Nephron progenitor cell (in vitro differentiated cells): ENCODE results near the gene CA10.

ENCODE experiments used
- DNase-seq: peaks from one replicate; pipeline ENCODE4 v3.0.0; 2021
- H3K27ac Mint-ChIP-seq: 2 replicates; pipeline ENCODE4 v1.8.0; 2021; ENCODE audit warnings: mild to moderate bottlenecking, moderate library complexity, mixed read lengths
- H3K27me3 Mint-ChIP-seq: 2 replicates; pipeline ENCODE4 v1.8.0; 2021; ENCODE audit warnings: mild to moderate bottlenecking, low read depth, mixed read lengths; ENCODE audit not compliant: poor library complexity
- H3K36me3 Mint-ChIP-seq: 2 replicates; pipeline ENCODE4 v1.8.0; 2021; ENCODE audit warnings: low read depth, mixed read lengths
- H3K4me1 Mint-ChIP-seq: 2 replicates; pipeline ENCODE4 v1.8.0; 2021; ENCODE audit warnings: mixed read lengths
- H3K4me3 Mint-ChIP-seq: 2 replicates; pipeline ENCODE4 v1.8.0; 2021; ENCODE audit warnings: mild to moderate bottlenecking, moderate library complexity, mixed read lengths
- H3K9me3 Mint-ChIP-seq: 2 replicates; pipeline ENCODE4 v1.8.0; 2021; ENCODE audit warnings: mild to moderate bottlenecking, moderate library complexity, mixed read lengths
- TF ChIP-seq, protein P1 (sequence below): fragments of 200-600 bp; sonication (generic); IDR thresholded peaks from 2 replicates; pipeline ENCODE4 v1.5.0; 2021; ENCODE audit warnings: antibody characterized with exemption

CA10 gene

DNA sequence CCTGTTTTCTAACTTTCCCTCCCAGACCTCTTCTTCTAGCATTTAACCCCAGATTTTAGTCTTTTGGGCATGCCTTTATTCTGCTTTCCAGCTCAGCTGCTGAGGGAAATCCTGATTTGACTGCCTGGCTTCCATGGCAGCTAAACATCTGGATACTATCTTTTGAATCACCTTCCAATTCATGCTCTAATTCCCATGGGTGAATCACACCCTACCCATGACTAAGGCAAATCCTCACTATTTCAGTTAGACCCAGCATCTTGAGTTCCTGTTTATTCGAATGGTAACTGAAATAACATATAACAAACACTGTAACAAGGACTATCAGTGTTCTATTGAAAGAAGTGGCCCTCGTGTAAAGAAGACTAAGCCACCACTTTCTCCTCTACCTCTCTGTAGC is 29.8 kb downstream of the CA10 start:
- H3K4me3 Mint-ChIP-seq = no peak overlapping the region
- TF ChIP-seq, protein P1, sequence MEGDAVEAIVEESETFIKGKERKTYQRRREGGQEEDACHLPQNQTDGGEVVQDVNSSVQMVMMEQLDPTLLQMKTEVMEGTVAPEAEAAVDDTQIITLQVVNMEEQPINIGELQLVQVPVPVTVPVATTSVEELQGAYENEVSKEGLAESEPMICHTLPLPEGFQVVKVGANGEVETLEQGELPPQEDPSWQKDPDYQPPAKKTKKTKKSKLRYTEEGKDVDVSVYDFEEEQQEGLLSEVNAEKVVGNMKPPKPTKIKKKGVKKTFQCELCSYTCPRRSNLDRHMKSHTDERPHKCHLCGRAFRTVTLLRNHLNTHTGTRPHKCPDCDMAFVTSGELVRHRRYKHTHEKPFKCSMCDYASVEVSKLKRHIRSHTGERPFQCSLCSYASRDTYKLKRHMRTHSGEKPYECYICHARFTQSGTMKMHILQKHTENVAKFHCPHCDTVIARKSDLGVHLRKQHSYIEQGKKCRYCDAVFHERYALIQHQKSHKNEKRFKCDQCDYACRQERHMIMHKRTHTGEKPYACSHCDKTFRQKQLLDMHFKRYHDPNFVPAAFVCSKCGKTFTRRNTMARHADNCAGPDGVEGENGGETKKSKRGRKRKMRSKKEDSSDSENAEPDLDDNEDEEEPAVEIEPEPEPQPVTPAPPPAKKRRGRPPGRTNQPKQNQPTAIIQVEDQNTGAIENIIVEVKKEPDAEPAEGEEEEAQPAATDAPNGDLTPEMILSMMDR = no peak
- peaks cover 15% of the 10 kb centered on the region for H3K27me3 Mint-ChIP-seq
- DNase-seq = no peak
- H3K36me3 Mint-ChIP-seq = no peaks in the 10 kb centered on the region
- H3K4me1 Mint-ChIP-seq = no peaks in the 10 kb centered on the region
- no peaks in the 10 kb centered on the region for H3K9me3 Mint-ChIP-seq
- no peak overlapping the region for H3K27ac Mint-ChIP-seq

DNA sequence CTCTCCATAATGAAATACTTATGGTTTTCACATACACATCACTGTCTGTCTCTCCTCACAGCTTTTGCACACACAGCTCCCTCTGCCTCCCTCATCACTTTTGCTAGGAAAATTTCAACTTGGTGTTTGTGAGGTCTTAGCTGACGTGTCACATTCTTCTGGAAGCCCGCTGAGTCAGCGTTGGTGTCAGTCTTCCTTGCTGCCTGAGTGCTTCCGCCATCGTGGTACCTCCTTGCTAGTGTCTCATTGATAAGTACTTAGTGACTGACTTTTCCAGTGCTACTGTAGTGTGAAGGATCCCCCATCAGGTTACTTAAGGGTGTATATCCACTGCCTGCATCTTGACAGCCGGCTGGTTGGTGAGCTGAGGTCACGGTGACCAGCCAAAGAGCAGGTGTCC is 33.5 kb downstream of the CA10 start:
- H3K27me3 Mint-ChIP-seq = peaks cover 12% of the 10 kb centered on the region
- H3K36me3 Mint-ChIP-seq = no peaks in the 10 kb centered on the region
- no peaks in the 10 kb centered on the region for H3K4me1 Mint-ChIP-seq
- DNase-seq = no peak
- no peak overlapping the region for H3K27ac Mint-ChIP-seq
- no peak overlapping the region for H3K4me3 Mint-ChIP-seq
- TF ChIP-seq, protein P1 = no peak
- H3K9me3 Mint-ChIP-seq = no peaks in the 10 kb centered on the region

DNA sequence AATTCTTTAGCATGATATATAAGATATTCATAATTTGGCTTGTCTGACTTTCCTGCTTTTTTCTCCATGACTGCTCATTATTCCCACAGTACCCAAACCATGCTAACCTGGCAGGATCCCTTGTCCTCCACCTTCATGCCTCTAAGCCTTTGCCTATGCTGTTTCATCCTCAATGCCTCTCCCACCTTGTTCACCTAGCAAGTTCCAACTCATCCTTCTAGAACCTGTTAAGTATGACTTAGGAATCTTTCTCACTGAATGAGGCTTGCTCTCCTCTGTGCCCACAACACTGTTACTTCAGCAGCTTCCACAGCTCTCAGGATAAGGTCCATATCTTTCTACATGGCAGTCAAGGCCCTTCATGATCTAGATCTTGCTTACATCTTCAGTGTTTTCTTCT is 34.0 kb downstream of the CA10 start:
- TF ChIP-seq, protein P1 = no peak
- Mint-ChIP-seq H3K27ac (no peak overlapping the region), H3K4me1 (no peaks in the 10 kb centered on the region), H3K36me3 (no peaks in the 10 kb centered on the region), H3K4me3 (no peak overlapping the region), H3K27me3 (peaks cover 12% of the 10 kb centered on the region), H3K9me3 (no peaks in the 10 kb centered on the region)
- DNase-seq = no peak

- Mint-ChIP-seq H3K4me1 (no peaks in the 10 kb centered on the region), H3K4me3 (no peak overlapping the region), H3K9me3 (peaks cover 24% of the 10 kb centered on the region), H3K27ac (no peak overlapping the region), H3K36me3 (no peaks in the 10 kb centered on the region), H3K27me3 (peaks cover 6% of the 10 kb centered on the region)
- DNase-seq = no peak
- TF ChIP-seq, protein P1 = no peak
Measured at GRCh38 chr17:52120465-52120864, 38.0 kb downstream of the CA10 start.

GRCh38 chr17:52110923-52111581 is 47.5 kb downstream of the CA10 start:
- Mint-ChIP-seq H3K9me3 (peaks cover 5% of the 10 kb centered on the region), H3K4me3 (no peak overlapping the region), H3K27me3 (peaks cover 7% of the 10 kb centered on the region), H3K27ac (no peak overlapping the region), H3K36me3 (no peaks in the 10 kb centered on the region), H3K4me1 (peaks cover 5% of the 10 kb centered on the region)
- TF ChIP-seq, protein P1 = no peak
- DNase-seq = no peak

GRCh38 chr17:52106638-52107261 is 51.8 kb downstream of the CA10 start:
- Mint-ChIP-seq H3K4me1 (peaks cover 7% of the 10 kb centered on the region), H3K27me3 (peaks cover 4% of the 10 kb centered on the region), H3K27ac (no peak overlapping the region)

More at GRCh38 chr17:52106638-52107261, 51.8 kb downstream of the CA10 start:
- H3K36me3 Mint-ChIP-seq = no peaks in the 10 kb centered on the region
- TF ChIP-seq, protein P1 = peak; percentile 93
- DNase-seq = peak; percentile 60
- no peaks in the 10 kb centered on the region for H3K9me3 Mint-ChIP-seq
- H3K4me3 Mint-ChIP-seq = no peak overlapping the region
